HCT116 (cell line): Measurements from ENCODE around the gene SLC30A9. TPM values are rescaled to one million over a fixed set of nuclear protein-coding genes. Genes with fewer than 3 reads are reported as not detected.

Source experiments
- ATAC-seq: fragments of 200-7000 bp; cut with Tn5 transposase; 2 replicates; pipeline ENCODE4 v1.9.1; 2020; ENCODE audit warnings: mild to moderate bottlenecking, moderate library complexity
- BruUV-seq: library from RNA; stranded (reverse); fragments of 400-500 nt; replicated peaks from 2 replicates; lab custom pipeline; 2021; lab: Mats Ljungman, UMichigan
- CTCF ChIA-PET: fragments of 300-600 bp; sonication (Branson Sonifier 250); formaldehyde crosslinking; loops from one replicate; lab custom pipeline; 2021; ENCODE audit warnings: antibody characterized with exemption; lab: Charles Lee
- POLR2A ChIA-PET: fragments of 300-600, 350-600 bp; sonication (Branson Sonifier 250); formaldehyde crosslinking; loops from one replicate; lab custom pipeline; 2021; ENCODE audit warnings: antibody characterized with exemption; lab: Charles Lee
- RAD21 ChIA-PET, 2 experiments: fragments of 300-600 bp; sonication (Branson Sonifier 250); formaldehyde crosslinking; loops; one replicate each; lab custom pipeline; 2023; ENCODE audit warnings: low total read pairs in 2 of 2; ENCODE audit not compliant: uncharacterized antibody in 2 of 2, unreplicated experiment in 2 of 2, low non-redundant PET in 1 of 2; lab: Charles Lee
- DNase-seq: peaks from one replicate; pipeline ENCODE4 v3.0.0-alpha.2; 2010; ENCODE audit warnings: low read depth, low spot score
- H2AFZ ChIP-seq: fragments of 200-600 bp; shearing (Covaris generic), sonication (generic); 2 replicates; pipeline ENCODE4 v1.6.1; 2017; ENCODE audit warnings: low read depth, mixed run types, mixed read lengths, antibody characterized with exemption, low read length; ENCODE audit not compliant: poor library complexity, severe bottlenecking
- H3K27ac ChIP-seq: 2 replicates; pipeline ENCODE4 v1.5.1; 2012; ENCODE audit warnings: low read depth, low read length
- H3K27me3 ChIP-seq: fragments of 200-600 bp; sonication (generic); 2 replicates; pipeline ENCODE4 v1.6.1; 2016; ENCODE audit warnings: mixed run types, low read length, mixed read lengths; ENCODE audit not compliant: insufficient read depth
- H3K36me3 ChIP-seq, 2 experiments: fragments of 200-500 bp in 1 of 2; fragments of 200-600 bp in 1 of 2; sonication (Bioruptor generic) in 1 of 2; sonication (generic) in 1 of 2; 2 replicates each; pipeline versions ENCODE4 v1.5.1 to v1.6.1; 2014 to 2016; ENCODE audit warnings: low read length in 2 of 2, inconsistent platforms in 1 of 2, mixed read lengths in 1 of 2, mixed run types in 1 of 2; ENCODE audit not compliant: insufficient read depth in 2 of 2, control insufficient read depth in 1 of 2
- H3K4me1 ChIP-seq, 2 experiments: fragments of 200-600 bp in 1 of 2; sonication (generic) in 1 of 2; 2 replicates each; pipeline versions ENCODE4 v1.5.1 to v1.6.1; 2012 to 2017; ENCODE audit warnings: low read length in 2 of 2, inconsistent platforms in 1 of 2, mild to moderate bottlenecking in 1 of 2, mixed read lengths in 1 of 2, mixed run types in 1 of 2, moderate library complexity in 1 of 2; ENCODE audit not compliant: insufficient read depth in 2 of 2, control insufficient read depth in 1 of 2
- H3K4me2 ChIP-seq: fragments of 200-600 bp; sonication (generic); 2 replicates; pipeline ENCODE4 v1.6.1; 2017; ENCODE audit warnings: mixed run types, low read length, mixed read lengths
- H3K4me3 ChIP-seq, 2 experiments: fragments of 200-600 bp in 1 of 2; sonication (generic) in 1 of 2; replicated peaks in 1 of 2; 2 replicates each; pipeline ENCODE4 v1.5.1; 2011 to 2016; ENCODE audit warnings: low read length in 2 of 2, control low read depth in 1 of 2, low read depth in 1 of 2, mild to moderate bottlenecking in 1 of 2, mixed read lengths in 1 of 2, mixed run types in 1 of 2
- H3K79me2 ChIP-seq: fragments of 200-600 bp; sonication (generic); 2 replicates; pipeline ENCODE4 v1.6.1; 2017; ENCODE audit warnings: mild to moderate bottlenecking, mixed run types, low read length, moderate library complexity, mixed read lengths; ENCODE audit not compliant: insufficient read depth
- H3K9ac ChIP-seq: fragments of 200-600 bp; sonication (generic); 2 replicates; pipeline ENCODE4 v1.6.1; 2016; ENCODE audit warnings: low read length, mixed read lengths
- H3K9me2 ChIP-seq: fragments of 200-600 bp; sonication (generic), shearing (Covaris generic); 2 replicates; pipeline ENCODE4 v1.6.1; 2017; ENCODE audit warnings: mixed run types, mild to moderate bottlenecking, moderate library complexity; ENCODE audit not compliant: insufficient read depth
- H3K9me3 ChIP-seq, 2 experiments: fragments of 200-500 bp in 1 of 2; fragments of 200-600 bp in 1 of 2; sonication (Bioruptor generic) in 1 of 2; sonication (generic) in 1 of 2; 2 replicates each; pipeline ENCODE4 v1.6.1; 2014 to 2017; ENCODE audit warnings: low read length in 2 of 2, mixed read lengths in 2 of 2, inconsistent platforms in 1 of 2, low read depth in 1 of 2, mild to moderate bottlenecking in 1 of 2, mixed run types in 1 of 2, moderate library complexity in 1 of 2; ENCODE audit not compliant: control insufficient read depth in 1 of 2, insufficient read depth in 1 of 2
- H4K20me1 ChIP-seq: fragments of 200-600 bp; sonication (generic), shearing (Covaris generic); 2 replicates; pipeline ENCODE4 v1.6.1; 2017; ENCODE audit warnings: mixed run types, mild to moderate bottlenecking, moderate library complexity; ENCODE audit not compliant: insufficient read depth
- ATF3 ChIP-seq: IDR thresholded peaks from 2 replicates; pipeline ENCODE4 v1.6.1; 2012
- CBX3 ChIP-seq: IDR thresholded peaks from 2 replicates; pipeline ENCODE4 v1.6.1; 2012; ENCODE audit warnings: low read depth
- CEBPB ChIP-seq: IDR thresholded peaks from 2 replicates; pipeline ENCODE4 v1.6.1; 2012; ENCODE audit warnings: low read depth
- EGR1 ChIP-seq: IDR thresholded peaks from 2 replicates; pipeline ENCODE4 v1.6.1; 2012; ENCODE audit warnings: low read depth
- ELF1 ChIP-seq: IDR thresholded peaks from 2 replicates; pipeline ENCODE4 v1.6.1; 2012; ENCODE audit warnings: low read depth, borderline replicate concordance
- EZH2 ChIP-seq: fragments of 200-600 bp; sonication (generic); IDR thresholded peaks from 2 replicates; pipeline ENCODE4 v1.6.1; 2017; ENCODE audit warnings: antibody characterized with exemption, mixed run types
- EZH2phosphoT487 ChIP-seq: fragments of 200-600 bp; IDR thresholded peaks from 2 replicates; pipeline ENCODE4 v1.6.1; 2018; ENCODE audit warnings: antibody characterized with exemption, borderline replicate concordance
- JUND ChIP-seq: IDR thresholded peaks from 2 replicates; pipeline ENCODE4 v1.6.1; 2012
- MAX ChIP-seq: IDR thresholded peaks from 2 replicates; pipeline ENCODE4 v1.6.1; 2012
- POLR2A ChIP-seq: IDR thresholded peaks from 2 replicates; pipeline ENCODE4 v1.7.0; 2011; ENCODE audit warnings: borderline replicate concordance; ENCODE audit not compliant: insufficient read depth, insufficient read length; ENCODE audit errors: extremely low read depth
- POLR2AphosphoS5 ChIP-seq: IDR thresholded peaks from 2 replicates; pipeline ENCODE4 v1.6.1; 2011; ENCODE audit warnings: mild to moderate bottlenecking, low read depth, low read length, moderate library complexity
- RAD21 ChIP-seq: IDR thresholded peaks from 2 replicates; pipeline ENCODE4 v1.6.1; 2012; ENCODE audit warnings: low read depth, mild to moderate bottlenecking
- REST ChIP-seq: IDR thresholded peaks from 2 replicates; pipeline ENCODE4 v1.6.1; 2012; ENCODE audit warnings: low read depth
- SIN3A ChIP-seq: IDR thresholded peaks from 2 replicates; pipeline ENCODE4 v1.6.1; 2012; ENCODE audit warnings: low read depth
- SP1 ChIP-seq: IDR thresholded peaks from 2 replicates; pipeline ENCODE4 v1.6.1; 2012; ENCODE audit warnings: low read depth
- SRF ChIP-seq: IDR thresholded peaks from 2 replicates; pipeline ENCODE4 v1.6.1; 2012; ENCODE audit warnings: low read depth
- YY1 ChIP-seq: IDR thresholded peaks from 2 replicates; pipeline ENCODE4 v1.6.1; 2011; ENCODE audit warnings: low read length, low read depth, moderate library complexity, mild to moderate bottlenecking; ENCODE audit not compliant: insufficient replicate concordance; ENCODE audit errors: extremely low read depth
- ZBTB33 ChIP-seq: IDR thresholded peaks from 2 replicates; pipeline ENCODE4 v1.6.1; 2011; ENCODE audit warnings: mild to moderate bottlenecking, low read length, moderate library complexity; ENCODE audit not compliant: insufficient replicate concordance; ENCODE audit errors: extremely low read depth
- ZFX ChIP-seq: fragments of 450-650 bp; IDR thresholded peaks from 2 replicates; pipeline ENCODE4 v1.6.1; 2017
- ZNF274 ChIP-seq: fragments of 200-500 bp; sonication (Bioruptor generic); IDR thresholded peaks from 2 replicates; pipeline ENCODE4 v1.6.1; 2014; ENCODE audit warnings: mild to moderate bottlenecking, low read depth, low read length, inconsistent platforms
- intact Hi-C: fragments of 100-400 bp; cut with micrococcal nuclease; formaldehyde crosslinking; loops from 2 replicates; pipeline ENCODE4 v1.10.0; 2022
- total RNA-seq: library from RNA; stranded (reverse); gene quantifications from one replicate; pipeline ENCODE4 v1.2.1, GENCODE V29; 2021; ENCODE audit not compliant: unreplicated experiment

Gene SLC30A9
- total RNA-seq, 1 experiment from 2014 or later, result 67.4 TPM

GRCh38 chr4:42088386-42088785 is 98.1 kb downstream of the SLC30A9 start:
- POLR2A ChIA-PET, result no interaction called here

More at GRCh38 chr4:42088386-42088785, 98.1 kb downstream of the SLC30A9 start:
- ChIA-PET CTCF (no interaction called here), RAD21 (no interaction called here)
- Histone ChIP-seq H3K9me2 (no peaks in the 10 kb centered on the region), H3K9ac (no peak overlapping the region), H2AFZ (no peak overlapping the region), H3K27me3 (no peaks in the 10 kb centered on the region), H3K79me2 (no peaks in the 10 kb centered on the region), H3K9me3 (no peaks in the 10 kb centered on the region), H3K4me1 (peaks cover 0 to 4% of the 10 kb centered on the region in 2 experiments; a peak in 1 of 4 replicates), H3K27ac (no peak overlapping the region), H4K20me1 (no peaks in the 10 kb centered on the region), H3K4me2 (no peak overlapping the region), H3K36me3 (no peaks in the 10 kb centered on the region; a peak in 1 of 4 replicates), H3K4me3 (no peak overlapping the region)
- ATAC-seq (no peak), DNase-seq (no peak)
- no TSS peak for BruUV-seq
- intact Hi-C loops, result no loop called here
- no peak for TF ChIP-seq ELF1
- TF ChIP-seq EZH2, result no peak
- no peak for TF ChIP-seq ZFX
- no peak for TF ChIP-seq SIN3A
- TF ChIP-seq ATF3, result no peak
- TF ChIP-seq REST, result no peak
- TF ChIP-seq CEBPB, result no peak
- TF ChIP-seq POLR2AphosphoS5, result no peak
- no peak for TF ChIP-seq ZNF274
- no peak for TF ChIP-seq CBX3
- no peak for TF ChIP-seq JUND
- TF ChIP-seq RAD21, result no peak
- no peak for TF ChIP-seq SP1
- no peak for TF ChIP-seq EGR1
- TF ChIP-seq ZBTB33, result no peak
- no peak for TF ChIP-seq SRF
- no peak for TF ChIP-seq EZH2phosphoT487
- TF ChIP-seq MAX, result no peak
- no peak for TF ChIP-seq YY1
- no peak for TF ChIP-seq POLR2A
